NT2/D1 (cell line): Measurements from ENCODE around the gene FARS2.

ENCODE experiments used
- DNase-seq: peaks from one replicate; pipeline ENCODE4 v3.0.0-alpha.2; 2011; ENCODE audit warnings: low read depth, low spot score
- H3K27me3 ChIP-seq: 2 replicates; pipeline ENCODE4 v1.6.0; 2011; ENCODE audit warnings: mild to moderate bottlenecking; ENCODE audit not compliant: insufficient read length, insufficient read depth
- H3K36me3 ChIP-seq: 2 replicates; pipeline ENCODE4 v1.6.1; 2011; ENCODE audit warnings: mild to moderate bottlenecking, low read length, mixed read lengths; ENCODE audit not compliant: insufficient read depth, insufficient read length
- H3K4me1 ChIP-seq: 2 replicates; pipeline ENCODE4 v1.5.1; 2011; ENCODE audit not compliant: insufficient read depth, insufficient read length
- H3K4me3 ChIP-seq: 2 replicates; pipeline ENCODE4 v1.5.1; 2011; ENCODE audit warnings: low read depth; ENCODE audit not compliant: insufficient read length
- H3K9ac ChIP-seq: 2 replicates; pipeline ENCODE4 v1.6.0; 2011; ENCODE audit warnings: low read depth; ENCODE audit not compliant: insufficient read length
- H3K9me3 ChIP-seq: 2 replicates; pipeline ENCODE4 v1.5.1; 2011; ENCODE audit warnings: mild to moderate bottlenecking, low read length; ENCODE audit not compliant: insufficient read depth
- SUZ12 ChIP-seq: IDR thresholded peaks from 2 replicates; pipeline ENCODE4 v1.6.1; 2011; ENCODE audit not compliant: insufficient read length, insufficient read depth; ENCODE audit errors: extremely low read depth
- YY1 ChIP-seq: IDR thresholded peaks from 2 replicates; pipeline ENCODE4 v1.6.1; 2011; ENCODE audit not compliant: insufficient read length, insufficient read depth
- ZNF274 ChIP-seq: IDR thresholded peaks from 2 replicates; pipeline ENCODE4 v1.6.1; 2011; ENCODE audit warnings: mild to moderate bottlenecking, low read depth, low read length

Gene FARS2

GRCh38 chr6:5531853-5532375, 270.6 kb downstream of the FARS2 start:
- no peak for DNase-seq
- Histone ChIP-seq H3K9ac (no peak overlapping the region), H3K4me3 (no peak overlapping the region), H3K4me1 (no peaks in the 10 kb centered on the region), H3K27me3 (no peaks in the 10 kb centered on the region), H3K9me3 (no peaks in the 10 kb centered on the region), H3K36me3 (no peaks in the 10 kb centered on the region)
- TF ChIP-seq YY1 (no peak), SUZ12 (no peak), ZNF274 (no peak)

DNA sequence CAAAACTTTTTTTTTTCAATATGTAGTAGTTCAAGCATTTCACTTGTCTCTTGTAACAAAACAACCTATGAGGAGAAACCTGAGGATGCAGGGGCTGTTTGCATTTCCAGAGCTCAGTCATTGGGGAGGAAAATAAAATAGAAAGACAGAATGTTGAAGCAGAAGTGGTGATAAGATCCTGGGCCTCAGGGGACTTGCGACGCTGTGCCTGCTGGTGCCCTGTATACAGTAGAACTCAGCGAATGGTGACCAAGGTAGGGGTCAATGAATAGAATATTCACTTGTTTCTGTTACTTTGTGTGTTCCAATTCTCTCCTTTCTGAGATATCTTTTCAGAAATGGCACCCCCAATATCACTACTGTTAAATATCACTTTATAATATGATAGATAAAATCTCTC, 271.6 kb downstream of the FARS2 start:
- H3K9ac ChIP-seq, result no peak overlapping the region
- no peaks in the 10 kb centered on the region for H3K4me1 ChIP-seq
- TF ChIP-seq YY1 (no peak), SUZ12 (no peak), ZNF274 (no peak)
- H3K4me3 ChIP-seq, result no peak overlapping the region
- no peak for DNase-seq
- H3K9me3 ChIP-seq, result no peaks in the 10 kb centered on the region
- no peaks in the 10 kb centered on the region for H3K36me3 ChIP-seq
- no peaks in the 10 kb centered on the region for H3K27me3 ChIP-seq

DNA sequence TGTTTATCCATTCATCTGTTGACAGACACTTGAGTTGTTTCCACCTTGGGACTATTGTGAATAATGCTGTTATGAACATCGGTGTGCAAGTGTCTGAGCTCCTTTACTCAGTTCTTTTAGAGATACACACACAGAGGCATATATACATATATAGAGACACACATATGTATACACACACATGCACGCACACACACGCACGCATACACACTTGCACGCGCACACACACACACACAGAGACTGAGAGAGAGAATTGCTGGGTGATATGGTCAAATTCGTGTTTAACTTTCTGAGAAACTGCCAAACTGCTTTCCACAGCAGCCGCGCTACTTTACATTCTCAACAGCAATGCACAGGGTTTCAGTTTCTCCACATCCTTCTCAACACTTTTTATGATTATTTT, 273.3 kb downstream of the FARS2 start:
- no peak overlapping the region for H3K4me3 ChIP-seq
- no peak overlapping the region for H3K9ac ChIP-seq
- no peaks in the 10 kb centered on the region for H3K36me3 ChIP-seq
- no peaks in the 10 kb centered on the region for H3K4me1 ChIP-seq
- no peak for DNase-seq
- H3K27me3 ChIP-seq, result no peaks in the 10 kb centered on the region
- no peak for TF ChIP-seq YY1
- TF ChIP-seq SUZ12, result no peak
- H3K9me3 ChIP-seq, result no peaks in the 10 kb centered on the region

DNA sequence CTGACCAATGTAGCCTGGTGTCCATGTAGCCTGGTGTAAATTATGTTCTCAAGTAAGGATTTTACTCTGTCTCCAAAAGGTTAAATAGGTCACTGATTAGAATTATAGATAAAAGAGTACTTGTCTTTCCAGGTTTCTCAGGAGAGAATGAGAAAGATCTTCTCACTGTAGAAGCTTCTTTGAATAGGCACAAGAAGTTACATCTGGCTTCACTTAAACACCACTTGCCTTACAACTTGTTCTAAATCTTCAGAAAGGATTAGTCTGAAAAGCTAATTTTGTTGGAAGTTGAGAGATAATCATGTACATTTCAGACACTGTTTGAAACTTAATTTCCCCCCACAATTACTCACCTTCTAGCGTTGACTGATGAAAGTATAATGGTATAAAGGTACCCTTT, 275.3 kb downstream of the FARS2 start:
- Histone ChIP-seq H3K27me3 (no peaks in the 10 kb centered on the region), H3K4me1 (no peaks in the 10 kb centered on the region), H3K36me3 (no peaks in the 10 kb centered on the region), H3K9me3 (no peaks in the 10 kb centered on the region), H3K4me3 (no peak overlapping the region), H3K9ac (no peak overlapping the region)
- no peak for TF ChIP-seq ZNF274
- DNase-seq, result no peak

DNA sequence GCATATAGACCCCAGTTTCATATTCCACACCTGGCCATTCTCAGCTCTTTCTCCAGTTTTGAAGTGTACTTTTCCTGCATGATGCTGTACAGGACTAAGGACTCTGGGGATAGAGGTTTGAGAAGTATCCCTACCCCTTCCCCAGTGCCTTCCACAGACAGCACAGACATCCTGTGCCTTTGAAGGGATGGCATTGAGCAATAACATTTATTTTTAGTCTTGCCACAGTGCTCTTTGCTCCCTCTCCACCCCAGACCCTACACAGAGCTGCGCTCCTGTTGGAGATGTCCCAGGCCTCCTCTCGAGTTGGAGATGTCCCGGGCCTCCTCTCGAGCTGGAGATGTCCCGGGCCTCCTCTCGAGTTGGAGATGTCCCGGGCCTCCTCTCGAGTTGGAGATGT, 275.8 kb downstream of the FARS2 start:
- Histone ChIP-seq H3K36me3 (no peaks in the 10 kb centered on the region), H3K4me3 (no peak overlapping the region), H3K27me3 (no peaks in the 10 kb centered on the region), H3K9ac (no peak overlapping the region), H3K9me3 (no peaks in the 10 kb centered on the region), H3K4me1 (no peaks in the 10 kb centered on the region)
- TF ChIP-seq YY1 (no peak), SUZ12 (no peak), ZNF274 (no peak)
- DNase-seq, result no peak

- Histone ChIP-seq H3K9me3 (no peaks in the 10 kb centered on the region), H3K4me3 (no peak overlapping the region), H3K27me3 (no peaks in the 10 kb centered on the region), H3K9ac (no peak overlapping the region), H3K4me1 (no peaks in the 10 kb centered on the region), H3K36me3 (no peaks in the 10 kb centered on the region)
- DNase-seq, result no peak
- TF ChIP-seq SUZ12, result no peak
- no peak for TF ChIP-seq ZNF274
- TF ChIP-seq YY1, result no peak
Observed at GRCh38 chr6:5537967-5538366, 276.7 kb downstream of the FARS2 start.

GRCh38 chr6:5540370-5540769, 279.1 kb downstream of the FARS2 start:
- Histone ChIP-seq H3K9me3 (no peaks in the 10 kb centered on the region), H3K27me3 (no peaks in the 10 kb centered on the region), H3K36me3 (no peaks in the 10 kb centered on the region), H3K9ac (no peak overlapping the region), H3K4me3 (no peak overlapping the region), H3K4me1 (no peaks in the 10 kb centered on the region)
- no peak for DNase-seq
- TF ChIP-seq SUZ12 (no peak), ZNF274 (no peak), YY1 (no peak)

DNA sequence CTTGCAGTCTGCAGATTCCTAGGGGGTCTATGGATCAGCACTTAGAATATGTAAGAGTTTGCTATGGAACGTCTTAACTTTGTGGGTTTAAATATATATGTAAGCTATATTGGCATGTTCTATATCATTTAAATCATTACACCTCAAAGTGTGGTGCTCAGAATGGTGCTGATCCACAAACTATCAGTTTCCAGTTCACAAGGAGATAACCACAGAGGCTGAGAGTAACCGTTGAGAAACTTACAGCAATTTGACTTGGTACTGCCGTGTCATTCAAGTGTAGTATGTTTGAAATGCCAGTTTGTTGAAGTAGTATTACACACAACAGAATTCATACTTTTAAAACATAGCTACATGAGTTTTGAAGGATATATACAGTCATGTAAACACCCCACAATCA, 279.7 kb downstream of the FARS2 start:
- H3K9me3 ChIP-seq, result no peaks in the 10 kb centered on the region
- no peak overlapping the region for H3K4me3 ChIP-seq
- H3K9ac ChIP-seq, result no peak overlapping the region
- H3K27me3 ChIP-seq, result no peaks in the 10 kb centered on the region
- TF ChIP-seq YY1 (no peak), ZNF274 (no peak), SUZ12 (no peak)
- DNase-seq, result no peak
- no peaks in the 10 kb centered on the region for H3K36me3 ChIP-seq
- no peaks in the 10 kb centered on the region for H3K4me1 ChIP-seq
